Naive B cell (primary cell): ENCODE results near the gene TLL2. TPM values are rescaled to one million over a fixed set of nuclear protein-coding genes. Genes with fewer than 3 reads are reported as not detected.

Source experiments
- ATAC-seq, 2 donors: fragments of 150-1000 bp; cut with Tn5 transposase; 2 replicates each; pipeline ENCODE4 v1.10.0; 2021; ENCODE audit warnings: low read depth in 2 of 2, mild to moderate bottlenecking in 2 of 2, moderate library complexity in 2 of 2
- DNase-seq: peaks from one replicate; pipeline ENCODE4 v3.0.0; 2022
- H3K27ac Mint-ChIP-seq, 6 donors: one replicate each; pipeline ENCODE4 v1.8.0; 2020 to 2022; ENCODE audit warnings: mild to moderate bottlenecking in 6 of 6, mixed read lengths in 6 of 6, moderate library complexity in 5 of 6, inconsistent platforms in 2 of 6
- H3K27me3 Mint-ChIP-seq, 3 donors: one replicate each; pipeline ENCODE4 v1.8.0; 2021 to 2022; ENCODE audit warnings: mixed read lengths in 3 of 3, mild to moderate bottlenecking in 1 of 3
- H3K36me3 Mint-ChIP-seq, 2 donors: one replicate each; pipeline ENCODE4 v1.8.0; 2020 to 2022; ENCODE audit warnings: mixed read lengths in 2 of 2, inconsistent platforms in 1 of 2, mild to moderate bottlenecking in 1 of 2
- H3K4me1 Mint-ChIP-seq, 3 donors: one replicate each; pipeline ENCODE4 v1.8.0; 2020 to 2022; ENCODE audit warnings: mixed read lengths in 3 of 3, inconsistent platforms in 1 of 3, mild to moderate bottlenecking in 1 of 3, moderate library complexity in 1 of 3
- H3K4me3 Mint-ChIP-seq, 8 donors: one replicate each; pipeline ENCODE4 v1.8.0; 2020 to 2022; ENCODE audit warnings: mild to moderate bottlenecking in 8 of 8, mixed read lengths in 8 of 8, moderate library complexity in 8 of 8, inconsistent platforms in 2 of 8
- H3K9me3 Mint-ChIP-seq, 7 donors: one replicate each; pipeline ENCODE4 v1.8.0; 2020 to 2022; ENCODE audit warnings: mixed read lengths in 7 of 7, mild to moderate bottlenecking in 5 of 7, inconsistent platforms in 2 of 7, moderate library complexity in 1 of 7
- polyA plus RNA-seq, 6 donors: library from polyadenylated mRNA; unstranded; fragments of 300-500 nt; fragmentation: Illumina TruSeq; gene quantifications; one replicate each; pipeline ENCODE4 v1.2.3, GENCODE V29; 2021; ENCODE audit warnings: low read depth in 6 of 6

The TLL2 gene
- polyA plus RNA-seq, 6 donors from 2014 or later: 0.03 to 0.77 (median 0.32) TPM; not detected in 2

- peaks cover 32 to 74% (median 48%) of the 10 kb centered on the region in 3 donors for H3K27me3 Mint-ChIP-seq
- DNase-seq: no peak
- H3K4me3 Mint-ChIP-seq: no peak overlapping the region
- H3K4me1 Mint-ChIP-seq: no peaks in the 10 kb centered on the region
- no peaks in the 10 kb centered on the region for H3K36me3 Mint-ChIP-seq
- H3K9me3 Mint-ChIP-seq: no peaks in the 10 kb centered on the region
- no peak for ATAC-seq
- H3K27ac Mint-ChIP-seq: no peak overlapping the region
Observed at GRCh38 chr10:96402417-96403305, 111.1 kb downstream of the TLL2 start.

GRCh38 chr10:96401036-96401435 lies 112.7 kb downstream of the TLL2 start:
- Mint-ChIP-seq H3K36me3 (no peaks in the 10 kb centered on the region), H3K9me3 (no peaks in the 10 kb centered on the region), H3K4me1 (peaks cover 0 to 2% (median 2%) of the 10 kb centered on the region in 3 donors), H3K27me3 (peaks cover 27 to 68% (median 38%) of the 10 kb centered on the region in 3 donors), H3K4me3 (no peak overlapping the region), H3K27ac (no peak overlapping the region)
- ATAC-seq (no peak), DNase-seq (no peak)

GRCh38 chr10:96400465-96400864 lies 113.3 kb downstream of the TLL2 start:
- ATAC-seq (no peak), DNase-seq (no peak)
- no peak overlapping the region for H3K4me3 Mint-ChIP-seq
- no peak overlapping the region for H3K27ac Mint-ChIP-seq
- H3K27me3 Mint-ChIP-seq: peaks cover 31 to 62% (median 32%) of the 10 kb centered on the region in 3 donors
- H3K9me3 Mint-ChIP-seq: no peaks in the 10 kb centered on the region
- H3K4me1 Mint-ChIP-seq: peaks cover 0 to 7% (median 6%) of the 10 kb centered on the region in 3 donors
- no peaks in the 10 kb centered on the region for H3K36me3 Mint-ChIP-seq

- Mint-ChIP-seq H3K4me3 (no peak overlapping the region), H3K9me3 (no peaks in the 10 kb centered on the region), H3K36me3 (no peaks in the 10 kb centered on the region), H3K27me3 (peaks cover 27 to 58% (median 37%) of the 10 kb centered on the region in 3 donors), H3K4me1 (peaks cover 0 to 7% (median 6%) of the 10 kb centered on the region in 3 donors), H3K27ac (no peak overlapping the region)
- no peak for ATAC-seq
- DNase-seq: no peak
Observed at GRCh38 chr10:96397902-96398301, 115.8 kb downstream of the TLL2 start.

- ATAC-seq: peak; percentile 62 to 91
- peak; percentile 44 for DNase-seq
- no peak overlapping the region for H3K27ac Mint-ChIP-seq
- H3K9me3 Mint-ChIP-seq: no peaks in the 10 kb centered on the region
- peaks cover 0 to 7% (median 6%) of the 10 kb centered on the region in 3 donors for H3K4me1 Mint-ChIP-seq
- peak overlapping the region in 2 of 8 donors; percentile 7 to 9 for H3K4me3 Mint-ChIP-seq
- peaks cover 27 to 45% (median 30%) of the 10 kb centered on the region in 3 donors for H3K27me3 Mint-ChIP-seq
- no peaks in the 10 kb centered on the region for H3K36me3 Mint-ChIP-seq
Observed at GRCh38 chr10:96395931-96396877, 117.5 kb downstream of the TLL2 start.

- DNase-seq: no peak
- H3K4me3 Mint-ChIP-seq: no peak overlapping the region
- H3K36me3 Mint-ChIP-seq: no peaks in the 10 kb centered on the region
- ATAC-seq: no peak
- H3K4me1 Mint-ChIP-seq: no peaks in the 10 kb centered on the region
- H3K27me3 Mint-ChIP-seq: peaks cover 18 to 38% (median 23%) of the 10 kb centered on the region in 3 donors
- no peaks in the 10 kb centered on the region for H3K9me3 Mint-ChIP-seq
- H3K27ac Mint-ChIP-seq: no peak overlapping the region
Observed at GRCh38 chr10:96390460-96390864, 123.3 kb downstream of the TLL2 start.

- Mint-ChIP-seq H3K36me3 (no peaks in the 10 kb centered on the region), H3K9me3 (no peaks in the 10 kb centered on the region), H3K27ac (no peak overlapping the region), H3K4me3 (no peak overlapping the region), H3K4me1 (no peaks in the 10 kb centered on the region), H3K27me3 (peaks cover 18 to 40% (median 25%) of the 10 kb centered on the region in 3 donors)
- DNase-seq: no peak
- no peak for ATAC-seq
Observed at GRCh38 chr10:96389785-96390184, 123.9 kb downstream of the TLL2 start.

GRCh38 chr10:96387601-96388000 lies 126.1 kb downstream of the TLL2 start:
- Mint-ChIP-seq H3K27ac (no peak overlapping the region), H3K4me3 (no peak overlapping the region), H3K4me1 (no peaks in the 10 kb centered on the region), H3K27me3 (peaks cover 17 to 40% (median 30%) of the 10 kb centered on the region in 3 donors), H3K9me3 (no peaks in the 10 kb centered on the region), H3K36me3 (no peaks in the 10 kb centered on the region)
- DNase-seq: no peak
- no peak for ATAC-seq

GRCh38 chr10:96387161-96387560 lies 126.6 kb downstream of the TLL2 start:
- H3K9me3 Mint-ChIP-seq: no peaks in the 10 kb centered on the region
- H3K4me3 Mint-ChIP-seq: no peak overlapping the region
- no peaks in the 10 kb centered on the region for H3K4me1 Mint-ChIP-seq
- no peak for ATAC-seq
- no peak for DNase-seq
- H3K36me3 Mint-ChIP-seq: no peaks in the 10 kb centered on the region
- no peak overlapping the region for H3K27ac Mint-ChIP-seq
- H3K27me3 Mint-ChIP-seq: peaks cover 16 to 40% (median 32%) of the 10 kb centered on the region in 3 donors

GRCh38 chr10:96384506-96384905 lies 129.2 kb downstream of the TLL2 start:
- H3K4me1 Mint-ChIP-seq: no peaks in the 10 kb centered on the region
- no peaks in the 10 kb centered on the region for H3K9me3 Mint-ChIP-seq
- H3K4me3 Mint-ChIP-seq: no peak overlapping the region
- no peaks in the 10 kb centered on the region for H3K36me3 Mint-ChIP-seq
- H3K27me3 Mint-ChIP-seq: peaks cover 16 to 30% (median 29%) of the 10 kb centered on the region in 3 donors
- H3K27ac Mint-ChIP-seq: no peak overlapping the region
- ATAC-seq: no peak
- no peak for DNase-seq

GRCh38 chr10:96380821-96381220 lies 132.9 kb downstream of the TLL2 start:
- H3K9me3 Mint-ChIP-seq: no peaks in the 10 kb centered on the region
- peaks cover 5 to 21% (median 17%) of the 10 kb centered on the region in 3 donors for H3K27me3 Mint-ChIP-seq
- H3K4me3 Mint-ChIP-seq: no peak overlapping the region
- no peak overlapping the region for H3K27ac Mint-ChIP-seq
- H3K36me3 Mint-ChIP-seq: no peaks in the 10 kb centered on the region
- no peak for ATAC-seq
- DNase-seq: no peak
- H3K4me1 Mint-ChIP-seq: peaks cover under 1% of the 10 kb centered on the region in 3 donors

- peaks cover 9 to 11% (median 11%) of the 10 kb centered on the region in 3 donors for H3K4me1 Mint-ChIP-seq
- H3K27ac Mint-ChIP-seq: no peak overlapping the region
- no peaks in the 10 kb centered on the region for H3K9me3 Mint-ChIP-seq
- no peaks in the 10 kb centered on the region for H3K36me3 Mint-ChIP-seq
- H3K4me3 Mint-ChIP-seq: no peak overlapping the region
- DNase-seq (no peak), ATAC-seq (no peak)
- H3K27me3 Mint-ChIP-seq: peaks cover 5 to 18% (median 11%) of the 10 kb centered on the region in 3 donors
Observed at GRCh38 chr10:96379758-96380157, 134.0 kb downstream of the TLL2 start.

GRCh38 chr10:96378741-96379140 lies 135.0 kb downstream of the TLL2 start:
- Mint-ChIP-seq H3K27me3 (peaks cover 4 to 22% (median 12%) of the 10 kb centered on the region in 3 donors), H3K9me3 (no peaks in the 10 kb centered on the region), H3K4me3 (no peak overlapping the region), H3K27ac (no peak overlapping the region), H3K4me1 (peaks cover 16 to 19% (median 17%) of the 10 kb centered on the region in 3 donors), H3K36me3 (no peaks in the 10 kb centered on the region)
- DNase-seq (no peak), ATAC-seq (no peak)
